ENCODE data around the gene MMP24OS. TPM values are rescaled to one million over a fixed set of nuclear protein-coding genes. Genes with fewer than 3 reads are reported as not detected.

MMP24OS gene
- total and polyA plus RNA-seq, 2 donors (not counting 1 experiment from before 2014, with no cell fraction given), result 36.3 to 57.0 TPM

GRCh38 chr20:35271073-35271882, 6.6 kb downstream of the MMP24OS start:
- no peak overlapping the region for H3K4me3 Mint-ChIP-seq
- H3K4me1 Mint-ChIP-seq, result peaks cover 1% of the 10 kb centered on the region
- Histone ChIP-seq H3K9me3 (ENCODE audit: control extremely low read depth in 1 of 3, control insufficient read depth in 2 of 3, insufficient read depth in 1 of 3, low read length in 2 of 3) (no peaks in the 10 kb centered on the region), H3K27me3 (replicated peaks in 1 of 4; ENCODE audit: control extremely low read depth in 1 of 4, control insufficient read depth in 3 of 4, insufficient read depth in 4 of 4, low read length in 3 of 4) (no peaks in the 10 kb centered on the region), H3K4me1 (ENCODE audit: control insufficient read depth in 2 of 2, insufficient read depth in 2 of 2, low read length in 2 of 2) (peaks cover 5 to 6% of the 10 kb centered on the region in 2 donors), H3K27ac (ENCODE audit: low read length in 2 of 2) (no peak overlapping the region), H3K9ac (ENCODE audit: low read length) (no peak overlapping the region), H3K4me3 (ENCODE audit: control extremely low read depth in 1 of 5, extremely low read depth in 1 of 5, insufficient read depth in 1 of 5, low read depth in 2 of 5, low read length in 4 of 5) (no peak overlapping the region), H4K20me1 (ENCODE audit: control insufficient read depth, insufficient read depth, low read length, poor library complexity, severe bottlenecking) (peaks cover 18% of the 10 kb centered on the region), H3K36me3 (replicated peaks in 1 of 2; ENCODE audit: control extremely low read depth in 1 of 2, control insufficient read depth in 1 of 2, extremely low read depth in 1 of 2, insufficient read depth in 2 of 2, low read length in 1 of 2) (peaks cover 0 to 49% of the 10 kb centered on the region in 2 experiments), H3K4me2 (replicated peaks; ENCODE audit: low read depth, low read length, poor library complexity, severe bottlenecking) (no peak overlapping the region), H3K79me2 (ENCODE audit: control insufficient read depth, insufficient read depth, low read length) (peaks cover 60% of the 10 kb centered on the region), H2AFZ (ENCODE audit: insufficient read depth, low read depth, low read length, poor library complexity, severe bottlenecking) (no peak overlapping the region)
- H3K9me3 Mint-ChIP-seq (ENCODE audit: insufficient read depth), result no peaks in the 10 kb centered on the region
- WGBS (ENCODE audit: insufficient coverage), result 97% methylated on average over 16 of the region's 20 CpGs
- intact Hi-C loops (cut with micrococcal nuclease), result no loop called here
- TF ChIP-seq EZH2 (IDR thresholded peaks at IDR 0.05; ENCODE audit: borderline replicate concordance, insufficient read depth, low read depth, low read length, poor library complexity, severe bottlenecking), result no peak
- DNase-seq, result no peak
- ATAC-seq (ENCODE audit: low read depth), result no peak
- CTCF ChIA-PET, result interaction anchor here (1.0 kb wide), 1 partner anchor 33 kb away, joined by 3 read pairs; no protein-coding TSS in a partner anchor
- no peaks in the 10 kb centered on the region for H3K27me3 Mint-ChIP-seq
- peak overlapping the region; percentile 7 for H3K27ac Mint-ChIP-seq
- POLR2A ChIA-PET, result no interaction called here

GRCh38 chr20:35270021-35270902, 7.7 kb downstream of the MMP24OS start:
- H3K4me3 Mint-ChIP-seq, result no peak overlapping the region

More at GRCh38 chr20:35270021-35270902, 7.7 kb downstream of the MMP24OS start:
- H3K27ac ChIP-seq (ENCODE audit: low read length in 2 of 2), result no peak overlapping the region
- ATAC-seq (ENCODE audit: low read depth) (no peak), DNase-seq (no peak)
- POLR2A ChIA-PET, result no interaction called here
- H3K4me2 ChIP-seq (replicated peaks; ENCODE audit: low read depth, low read length, poor library complexity, severe bottlenecking), result no peak overlapping the region
- Mint-ChIP-seq H3K9me3 (ENCODE audit: insufficient read depth) (no peaks in the 10 kb centered on the region), H3K4me1 (peaks cover 1% of the 10 kb centered on the region), H3K27ac (no peak overlapping the region), H3K27me3 (no peaks in the 10 kb centered on the region)
- CTCF ChIA-PET, result interaction anchor here (1.0 to 1.9 kb wide), 2 partner anchors 34 to 436 kb away, joined by 3 to 12 read pairs; no protein-coding TSS in a partner anchor
- TF ChIP-seq EZH2 (IDR thresholded peaks at IDR 0.05; ENCODE audit: borderline replicate concordance, insufficient read depth, low read depth, low read length, poor library complexity, severe bottlenecking) (no peak), CTCF (IDR thresholded peaks at IDR 0.05) (no peak)
- H3K36me3 ChIP-seq (replicated peaks in 1 of 2; ENCODE audit: control extremely low read depth in 1 of 2, control insufficient read depth in 1 of 2, extremely low read depth in 1 of 2, insufficient read depth in 2 of 2, low read length in 1 of 2), result peaks cover 0 to 51% of the 10 kb centered on the region in 2 experiments
- no peak overlapping the region for H3K9ac ChIP-seq (ENCODE audit: low read length)
- no peak overlapping the region for H2AFZ ChIP-seq (ENCODE audit: insufficient read depth, low read depth, low read length, poor library complexity, severe bottlenecking)
- no peak overlapping the region for H3K4me3 ChIP-seq (ENCODE audit: control extremely low read depth in 1 of 5, extremely low read depth in 1 of 5, insufficient read depth in 1 of 5, low read depth in 2 of 5, low read length in 4 of 5)
- no peaks in the 10 kb centered on the region for H3K4me1 ChIP-seq (ENCODE audit: control insufficient read depth in 2 of 2, insufficient read depth in 2 of 2, low read length in 2 of 2)
- H3K27me3 ChIP-seq (replicated peaks in 1 of 4; ENCODE audit: control extremely low read depth in 1 of 4, control insufficient read depth in 3 of 4, insufficient read depth in 4 of 4, low read length in 3 of 4), result no peaks in the 10 kb centered on the region
- 98% methylated on average over 19 of the region's 19 CpGs for WGBS (ENCODE audit: insufficient coverage)
- H4K20me1 ChIP-seq (ENCODE audit: control insufficient read depth, insufficient read depth, low read length, poor library complexity, severe bottlenecking), result peaks cover 18% of the 10 kb centered on the region
- intact Hi-C loops (cut with micrococcal nuclease), result no loop called here
- no peaks in the 10 kb centered on the region for H3K9me3 ChIP-seq (ENCODE audit: control extremely low read depth in 1 of 3, control insufficient read depth in 2 of 3, insufficient read depth in 1 of 3, low read length in 2 of 3)
- H3K79me2 ChIP-seq (ENCODE audit: control insufficient read depth, insufficient read depth, low read length), result peaks cover 50% of the 10 kb centered on the region

Measured in B cell (primary cell).